ENCODE data around the gene USP48.
"Not testable (repeated sequence)": the region's sequence is repeated elsewhere in the genome, so short reads cannot be mapped to it uniquely, and the experiment has no call there.

The USP48 gene

GRCh38 chr1:21774835-21775549, 8.0 kb downstream of the USP48 start:
- DNase-seq, result no peak

GRCh38 chr1:21773585-21773984, 9.4 kb downstream of the USP48 start:
- no peak for DNase-seq

GRCh38 chr1:21771672-21772071, 11.3 kb downstream of the USP48 start:
- DNase-seq, result not testable (repeated sequence)

- not testable (repeated sequence) for DNase-seq
Observed at GRCh38 chr1:21770602-21771001, 12.3 kb downstream of the USP48 start.

- DNase-seq, result no peak
Observed at GRCh38 chr1:21770201-21770600, 12.7 kb downstream of the USP48 start.

- not testable (repeated sequence) for DNase-seq
Observed at GRCh38 chr1:21767106-21767505, 15.8 kb downstream of the USP48 start.

GRCh38 chr1:21766210-21766609, 16.7 kb downstream of the USP48 start:
- DNase-seq, result no peak

- DNase-seq, result no peak
Observed at GRCh38 chr1:21764615-21765423, 18.1 kb downstream of the USP48 start.

GRCh38 chr1:21763694-21764419, 19.1 kb downstream of the USP48 start:
- DNase-seq, result no peak

- no peak for DNase-seq
Observed at GRCh38 chr1:21763236-21763635, 19.7 kb downstream of the USP48 start.

- DNase-seq, result no peak
Observed at GRCh38 chr1:21762022-21762404, 20.9 kb downstream of the USP48 start.

- DNase-seq, result no peak
Observed at GRCh38 chr1:21761052-21761451, 21.9 kb downstream of the USP48 start.

- no peak for DNase-seq
Observed at GRCh38 chr1:21759818-21760217, 23.1 kb downstream of the USP48 start.

- no peak for DNase-seq
Observed at GRCh38 chr1:21759182-21759581, 23.8 kb downstream of the USP48 start.

- no peak for DNase-seq
Observed at GRCh38 chr1:21758614-21759013, 24.3 kb downstream of the USP48 start.

- no peak for DNase-seq
Observed at GRCh38 chr1:21756393-21757089, 26.4 kb downstream of the USP48 start.

GRCh38 chr1:21755067-21755466, 27.9 kb downstream of the USP48 start:
- no peak for DNase-seq

- no peak for DNase-seq
Observed at GRCh38 chr1:21754583-21754982, 28.4 kb downstream of the USP48 start.

- no peak for DNase-seq
Observed at GRCh38 chr1:21752186-21752585, 30.8 kb downstream of the USP48 start.

- DNase-seq, result no peak
Observed at GRCh38 chr1:21751281-21751680, 31.7 kb downstream of the USP48 start.

- DNase-seq, result no peak
Observed at GRCh38 chr1:21750841-21751240, 32.1 kb downstream of the USP48 start.

- no peak for DNase-seq
Observed at GRCh38 chr1:21749859-21750468, 33.0 kb downstream of the USP48 start.

GRCh38 chr1:21749109-21749508, 33.8 kb downstream of the USP48 start:
- DNase-seq, result no peak
